Activated CD8-positive, alpha-beta T cell treated with anti-CD3 and anti-CD28 coated beads for 36 hours (primary cell): ENCODE results near the gene DHRS7B. TPM values are rescaled to one million over a fixed set of nuclear protein-coding genes. Genes with fewer than 3 reads are reported as not detected.
"Not testable (repeated sequence)": the region's sequence is repeated elsewhere in the genome, so short reads cannot be mapped to it uniquely, and the experiment has no call there.

Experiments
- ATAC-seq: fragments of 200-7000 bp; cut with Tn5 transposase; one replicate; pipeline ENCODE4 v1.10.0; 2021; ENCODE audit warnings: mild to moderate bottlenecking, moderate library complexity
- CTCF ChIA-PET: fragments of 350-600 bp; sonication (Branson Sonifier 250); formaldehyde crosslinking; loops from one replicate; lab custom pipeline; 2021; ENCODE audit warnings: antibody characterized with exemption; lab: Charles Lee
- POLR2A ChIA-PET: fragments of 350-600 bp; sonication (Branson Sonifier 250); formaldehyde crosslinking; loops from one replicate; lab custom pipeline; 2021; ENCODE audit warnings: antibody characterized with exemption; lab: Charles Lee
- DNase-seq: peaks from one replicate; pipeline ENCODE4 v3.0.0-alpha.2; 2020
- H3K27ac Mint-ChIP-seq: one replicate; pipeline ENCODE4 v1.8.0; 2021; ENCODE audit warnings: mild to moderate bottlenecking, mixed read lengths
- H3K27me3 Mint-ChIP-seq: one replicate; pipeline ENCODE4 v1.8.0; 2021; ENCODE audit warnings: mixed read lengths
- H3K36me3 Mint-ChIP-seq: one replicate; pipeline ENCODE4 v1.8.0; 2021; ENCODE audit warnings: low read depth, mixed read lengths
- H3K4me1 Mint-ChIP-seq: one replicate; pipeline ENCODE4 v1.8.0; 2021; ENCODE audit warnings: low read depth, mixed read lengths
- H3K4me3 Mint-ChIP-seq: one replicate; pipeline ENCODE4 v1.8.0; 2021; ENCODE audit warnings: mild to moderate bottlenecking, moderate library complexity, mixed read lengths
- H3K9me3 Mint-ChIP-seq: one replicate; pipeline ENCODE4 v1.8.0; 2021; ENCODE audit warnings: mixed read lengths
- intact Hi-C: fragments of 100-400 bp; cut with micrococcal nuclease; formaldehyde crosslinking; loops from one replicate; pipeline ENCODE4 v1.10.0; 2022
- total RNA-seq, 2 experiments: library from RNA; stranded (reverse); gene quantifications; one replicate each; pipeline ENCODE4 v1.2.3, GENCODE V29; 2021
- TF ChIP-seq, protein P1 (sequence below): fragments of 200-600 bp; IDR thresholded peaks from one replicate; pipeline ENCODE4 v1.8.0; 2022; ENCODE audit warnings: antibody characterized with exemption, mild to moderate bottlenecking

Gene DHRS7B
- total RNA-seq, 2 experiments from 2014 or later, result 13.5 to 15.3 TPM

- DNase-seq, result no peak
- Mint-ChIP-seq H3K36me3 (no peaks in the 10 kb centered on the region), H3K4me1 (no peaks in the 10 kb centered on the region), H3K27me3 (no peaks in the 10 kb centered on the region), H3K4me3 (no peak overlapping the region), H3K27ac (no peak overlapping the region), H3K9me3 (no peaks in the 10 kb centered on the region)
- ChIA-PET POLR2A (no interaction called here), CTCF (interaction anchor here (5.4 kb wide), 1 partner anchor 13 kb away, joined by 31 read pairs; no protein-coding TSS in a partner anchor)
- TF ChIP-seq, protein P1, sequence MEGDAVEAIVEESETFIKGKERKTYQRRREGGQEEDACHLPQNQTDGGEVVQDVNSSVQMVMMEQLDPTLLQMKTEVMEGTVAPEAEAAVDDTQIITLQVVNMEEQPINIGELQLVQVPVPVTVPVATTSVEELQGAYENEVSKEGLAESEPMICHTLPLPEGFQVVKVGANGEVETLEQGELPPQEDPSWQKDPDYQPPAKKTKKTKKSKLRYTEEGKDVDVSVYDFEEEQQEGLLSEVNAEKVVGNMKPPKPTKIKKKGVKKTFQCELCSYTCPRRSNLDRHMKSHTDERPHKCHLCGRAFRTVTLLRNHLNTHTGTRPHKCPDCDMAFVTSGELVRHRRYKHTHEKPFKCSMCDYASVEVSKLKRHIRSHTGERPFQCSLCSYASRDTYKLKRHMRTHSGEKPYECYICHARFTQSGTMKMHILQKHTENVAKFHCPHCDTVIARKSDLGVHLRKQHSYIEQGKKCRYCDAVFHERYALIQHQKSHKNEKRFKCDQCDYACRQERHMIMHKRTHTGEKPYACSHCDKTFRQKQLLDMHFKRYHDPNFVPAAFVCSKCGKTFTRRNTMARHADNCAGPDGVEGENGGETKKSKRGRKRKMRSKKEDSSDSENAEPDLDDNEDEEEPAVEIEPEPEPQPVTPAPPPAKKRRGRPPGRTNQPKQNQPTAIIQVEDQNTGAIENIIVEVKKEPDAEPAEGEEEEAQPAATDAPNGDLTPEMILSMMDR, result no peak
- ATAC-seq, result no peak
- intact Hi-C loops, result no loop called here
Observed at GRCh38 chr17:21106316-21106715, 20.4 kb upstream of the DHRS7B start.

DNA sequence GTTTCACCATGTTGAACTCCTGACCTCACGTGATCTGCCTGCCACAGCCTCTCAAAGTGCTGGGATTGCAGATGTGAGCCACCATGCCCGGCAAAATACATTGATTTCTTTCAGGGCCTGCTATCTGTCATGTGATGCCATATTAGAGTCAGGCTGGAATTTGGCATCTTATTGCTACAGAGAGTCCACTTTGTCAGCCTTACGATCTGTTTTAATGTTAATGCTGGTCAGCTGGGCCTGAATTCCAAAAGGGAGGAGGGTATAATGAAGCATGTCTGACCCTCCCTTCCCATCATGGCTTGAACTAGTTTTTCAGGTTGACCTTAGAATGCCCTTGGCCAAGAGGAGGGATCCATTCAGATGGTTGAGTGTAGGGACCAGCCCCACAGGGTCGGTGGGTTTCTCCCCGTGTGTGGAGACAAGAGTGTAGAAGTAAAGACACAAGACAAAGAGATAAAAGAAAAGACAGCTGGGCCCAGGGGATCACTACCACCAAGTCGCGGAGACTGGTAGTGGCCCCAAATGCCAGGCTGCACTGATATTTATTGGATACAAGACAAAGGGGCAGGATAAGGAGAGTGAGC lies 19.6 kb upstream of the DHRS7B start:
- H3K27me3 Mint-ChIP-seq, POLR2A ChIA-PET, H3K27ac Mint-ChIP-seq, H3K4me3 Mint-ChIP-seq, intact Hi-C loops, DNase-seq, H3K4me1 Mint-ChIP-seq, ATAC-seq, H3K9me3 Mint-ChIP-seq, H3K36me3 Mint-ChIP-seq: not testable (repeated sequence)
- CTCF ChIA-PET, result interaction anchor here (5.4 kb wide), 1 partner anchor 12 kb away, joined by 31 read pairs; no protein-coding TSS in a partner anchor

GRCh38 chr17:21108651-21109050 lies 18.1 kb upstream of the DHRS7B start:
- H3K9me3 Mint-ChIP-seq, result no peaks in the 10 kb centered on the region
- H3K36me3 Mint-ChIP-seq, result no peaks in the 10 kb centered on the region
- no peak for ATAC-seq
- ChIA-PET CTCF (interaction anchor here (0.6 to 5.4 kb wide), 5 partner anchors 9 to 177 kb away, joined by 3 to 31 read pairs (median 3); no protein-coding TSS in a partner anchor), POLR2A (no interaction called here)
- no peak for DNase-seq
- no peaks in the 10 kb centered on the region for H3K27me3 Mint-ChIP-seq
- H3K4me3 Mint-ChIP-seq, result no peak overlapping the region
- intact Hi-C loops, result no loop called here
- H3K27ac Mint-ChIP-seq, result no peak overlapping the region
- TF ChIP-seq, protein P1, result no peak
- no peaks in the 10 kb centered on the region for H3K4me1 Mint-ChIP-seq

- intact Hi-C loops, result no loop called here
- DNase-seq (no peak), ATAC-seq (no peak)
- ChIA-PET CTCF (no interaction called here), POLR2A (no interaction called here)
- H3K4me1 Mint-ChIP-seq, result no peaks in the 10 kb centered on the region
- H3K4me3 Mint-ChIP-seq, result no peak overlapping the region
- H3K36me3 Mint-ChIP-seq, result no peaks in the 10 kb centered on the region
- H3K9me3 Mint-ChIP-seq, result no peaks in the 10 kb centered on the region
- TF ChIP-seq, protein P1, result no peak
- no peaks in the 10 kb centered on the region for H3K27me3 Mint-ChIP-seq
- no peak overlapping the region for H3K27ac Mint-ChIP-seq
Observed at GRCh38 chr17:21113049-21113690, 13.6 kb upstream of the DHRS7B start.

DNA sequence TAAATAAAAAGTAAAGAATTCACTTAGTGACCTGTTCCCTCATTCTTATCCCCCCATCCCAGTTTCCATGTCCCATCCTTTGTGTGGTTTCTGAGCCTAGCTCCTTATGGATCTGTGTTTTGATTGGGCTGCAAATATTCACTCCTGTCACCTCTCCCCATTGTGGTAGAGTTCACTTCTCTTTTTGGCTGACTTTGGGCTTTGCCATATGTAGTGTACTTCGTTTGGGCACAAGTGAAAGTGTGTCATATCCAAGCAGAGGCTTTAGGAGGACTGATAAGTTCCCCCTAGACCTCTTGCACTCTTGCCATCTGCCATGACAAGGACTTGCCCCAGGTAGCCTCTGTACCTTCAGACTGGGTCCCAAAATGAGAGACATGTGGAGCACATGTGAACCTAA lies 13.0 kb upstream of the DHRS7B start:
- Mint-ChIP-seq H3K27ac (no peak overlapping the region), H3K4me3 (no peak overlapping the region), H3K9me3 (no peaks in the 10 kb centered on the region), H3K4me1 (no peaks in the 10 kb centered on the region), H3K36me3 (no peaks in the 10 kb centered on the region), H3K27me3 (no peaks in the 10 kb centered on the region)
- TF ChIP-seq, protein P1, result no peak
- ATAC-seq, result no peak
- intact Hi-C loops, result no loop called here
- no peak for DNase-seq
- ChIA-PET POLR2A (no interaction called here), CTCF (no interaction called here)

GRCh38 chr17:21114791-21115190 lies 12.0 kb upstream of the DHRS7B start:
- H3K9me3 Mint-ChIP-seq, POLR2A ChIA-PET, H3K4me1 Mint-ChIP-seq, CTCF ChIA-PET, H3K4me3 Mint-ChIP-seq, ATAC-seq, H3K27ac Mint-ChIP-seq, intact Hi-C loops, H3K36me3 Mint-ChIP-seq, H3K27me3 Mint-ChIP-seq, DNase-seq: not testable (repeated sequence)
